HG03064 (cell line): ENCODE results near the gene PFKFB3.
"Not testable (repeated sequence)": the region's sequence is repeated elsewhere in the genome, so short reads cannot be mapped to it uniquely, and the experiment has no call there.

Source experiments
- ATAC-seq: cut with Tn5 transposase; IDR thresholded peaks from one replicate; pipeline ENCODE4 v1.9.1; 2021; ENCODE audit warnings: low read depth; ENCODE audit not compliant: unreplicated experiment

PFKFB3 gene

GRCh38 chr10:6202684-6203330 lies at the start of gene PFKFB3:
PFKFB3 (plus strand) TSS chr10:6202932; CDS start chr10:6203261, 329 bp downstream.
- peak; percentile 60 for ATAC-seq

GRCh38 chr10:6153845-6154244 lies 48.9 kb upstream of the PFKFB3 start:
- ATAC-seq: no peak

GRCh38 chr10:6154566-6154965 lies 48.2 kb upstream of the PFKFB3 start:
- ATAC-seq: no peak

DNA sequence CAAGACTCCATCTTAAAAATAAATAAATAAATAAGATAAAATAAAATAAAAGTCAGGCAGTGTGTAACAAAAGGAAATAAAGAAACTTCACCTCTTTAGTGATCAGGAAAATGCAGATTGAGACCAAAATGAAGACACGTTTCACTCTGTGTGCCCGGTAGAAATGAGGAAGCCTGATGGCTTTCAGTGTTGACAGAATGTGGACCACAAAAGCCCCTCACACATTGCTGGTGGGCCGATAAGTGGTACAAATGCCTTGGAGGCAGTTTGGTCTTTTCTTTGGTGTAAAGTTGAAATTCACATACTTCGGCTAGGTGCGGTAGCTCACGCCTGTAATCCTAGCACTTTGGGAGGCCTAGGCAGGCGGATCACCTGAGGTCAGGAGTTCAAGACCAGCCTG lies 44.5 kb upstream of the PFKFB3 start:
- no peak for ATAC-seq

- no peak for ATAC-seq
Measured at GRCh38 chr10:6161921-6162320, 40.8 kb upstream of the PFKFB3 start.

GRCh38 chr10:6162589-6163356 lies 40.0 kb upstream of the PFKFB3 start:
- no peak for ATAC-seq

- peak; percentile 87 for ATAC-seq
Measured at GRCh38 chr10:6163364-6164270, 39.1 kb upstream of the PFKFB3 start.

GRCh38 chr10:6164271-6165095 lies 38.2 kb upstream of the PFKFB3 start:
- ATAC-seq: no peak

DNA sequence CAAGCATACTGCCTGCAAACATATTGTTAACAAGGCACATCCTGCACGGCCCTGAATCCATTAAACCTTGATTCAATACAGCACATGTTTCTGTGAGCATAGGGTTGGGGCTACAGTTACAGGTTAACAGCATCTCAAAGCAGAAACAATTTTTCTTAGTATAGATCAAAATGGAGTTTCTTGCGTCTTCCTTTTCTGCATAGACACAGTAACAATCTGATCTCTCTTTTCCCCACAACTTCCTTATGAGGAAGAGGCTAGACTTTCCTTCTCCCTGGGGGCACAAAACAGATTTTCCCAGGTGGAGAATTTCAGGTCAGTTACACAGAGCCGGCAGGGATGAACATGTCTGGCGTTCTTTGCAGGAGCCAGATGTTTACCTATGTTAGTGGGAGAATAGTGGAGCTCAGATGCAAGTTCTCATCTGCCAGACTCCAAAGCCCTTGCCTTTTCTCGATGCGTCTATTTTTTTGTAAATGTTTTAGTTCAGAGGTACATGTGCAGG lies 37.5 kb upstream of the PFKFB3 start:
- no peak for ATAC-seq

- not testable (repeated sequence) for ATAC-seq
Measured at GRCh38 chr10:6165933-6166332, 36.8 kb upstream of the PFKFB3 start.

- no peak for ATAC-seq
Measured at GRCh38 chr10:6167456-6167855, 35.3 kb upstream of the PFKFB3 start.

- no peak for ATAC-seq
Measured at GRCh38 chr10:6168084-6168483, 34.6 kb upstream of the PFKFB3 start.

- no peak for ATAC-seq
Measured at GRCh38 chr10:6170638-6171037, 32.1 kb upstream of the PFKFB3 start.

GRCh38 chr10:6171881-6172695 lies 30.6 kb upstream of the PFKFB3 start:
- ATAC-seq: no peak

GRCh38 chr10:6173203-6173602 lies 29.5 kb upstream of the PFKFB3 start:
- no peak for ATAC-seq

- ATAC-seq: no peak
Measured at GRCh38 chr10:6174201-6174874, 28.4 kb upstream of the PFKFB3 start.

DNA sequence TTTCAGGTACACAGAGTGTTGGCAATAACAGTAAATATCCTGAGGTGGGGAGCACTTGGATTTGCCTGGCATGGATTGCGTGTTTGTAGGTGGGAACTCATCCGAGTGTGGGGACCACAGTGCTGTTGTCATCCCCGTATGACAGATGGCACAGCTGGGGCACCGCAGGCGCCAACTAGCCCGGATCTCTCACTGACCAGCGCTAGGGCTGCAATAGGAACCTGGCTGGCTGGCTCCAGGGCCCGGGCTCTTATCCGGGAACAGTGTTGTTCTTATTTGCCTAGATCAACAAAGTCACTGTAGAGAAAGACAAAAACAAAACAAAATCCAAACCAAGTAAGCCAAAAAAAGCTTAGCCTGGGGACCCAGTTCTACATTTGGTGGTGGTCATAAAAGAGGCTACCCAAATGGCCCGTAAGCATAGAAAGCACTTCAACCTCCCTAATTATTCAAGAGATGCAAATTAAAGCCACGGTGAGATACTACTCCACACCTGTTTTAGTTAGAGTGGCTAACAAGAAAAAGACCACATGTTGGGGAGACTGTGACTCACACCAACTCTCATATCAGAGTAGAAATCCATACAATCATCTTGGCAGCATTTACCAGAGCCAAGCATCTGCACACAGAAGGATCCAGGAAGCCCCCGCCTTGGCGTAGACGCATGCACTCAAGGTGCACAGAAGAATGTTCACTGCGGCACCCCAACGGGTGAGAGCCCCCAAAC lies 27.2 kb upstream of the PFKFB3 start:
- no peak for ATAC-seq

- ATAC-seq: no peak
Measured at GRCh38 chr10:6176691-6177231, 26.0 kb upstream of the PFKFB3 start.
